Activated B cell treated with CpG ODN at 0.5 μM for 24 hours (primary cell): Measurements from ENCODE around the gene EIF4A3. TPM values are rescaled to one million over a fixed set of nuclear protein-coding genes. Genes with fewer than 3 reads are reported as not detected.
"Not testable (repeated sequence)": the region's sequence is repeated elsewhere in the genome, so short reads cannot be mapped to it uniquely, and the experiment has no call there.

ENCODE experiments used
- ATAC-seq: fragments of 200-7000 bp; cut with Tn5 transposase; one replicate; pipeline ENCODE4 v1.10.0; 2021; ENCODE audit warnings: low read depth, mild to moderate bottlenecking, moderate library complexity
- CTCF ChIA-PET: fragments of 350-600 bp; sonication (Branson Sonifier 250); formaldehyde crosslinking; loops from one replicate; lab custom pipeline; 2021; ENCODE audit warnings: antibody characterized with exemption; lab: Charles Lee
- POLR2A ChIA-PET: fragments of 350-600 bp; sonication (Branson Sonifier 250); formaldehyde crosslinking; loops from one replicate; lab custom pipeline; 2021; ENCODE audit warnings: antibody characterized with exemption; lab: Charles Lee
- DNase-seq: peaks from one replicate; pipeline ENCODE4 v3.0.0; 2022
- H3K27ac Mint-ChIP-seq: one replicate; pipeline ENCODE4 v1.8.0; 2020; ENCODE audit warnings: mixed read lengths
- H3K27me3 Mint-ChIP-seq: one replicate; pipeline ENCODE4 v1.8.0; 2021; ENCODE audit warnings: mixed read lengths
- H3K36me3 Mint-ChIP-seq: one replicate; pipeline ENCODE4 v1.8.0; 2021; ENCODE audit warnings: low read depth, mixed read lengths
- H3K4me1 Mint-ChIP-seq: one replicate; pipeline ENCODE4 v1.8.0; 2021; ENCODE audit warnings: mixed read lengths
- H3K4me3 Mint-ChIP-seq: one replicate; pipeline ENCODE4 v1.8.0; 2020; ENCODE audit warnings: mild to moderate bottlenecking, mixed read lengths
- H3K9me3 Mint-ChIP-seq: one replicate; pipeline ENCODE4 v1.8.0; 2020; ENCODE audit warnings: mixed read lengths
- CTCF ChIP-seq: fragments of 200-600 bp; IDR thresholded peaks from one replicate; pipeline ENCODE4 v1.8.0; 2022; ENCODE audit warnings: antibody characterized with exemption, mild to moderate bottlenecking
- intact Hi-C: fragments of 100-400 bp; cut with micrococcal nuclease; formaldehyde crosslinking; loops from one replicate; pipeline ENCODE4 v1.15.1; 2024
- total RNA-seq: library from RNA; stranded (reverse); gene quantifications from 2 replicates; pipeline ENCODE4 v1.2.3, GENCODE V29; 2022

EIF4A3 gene
- total RNA-seq, 1 donor from 2014 or later, result 88.1 TPM

DNA sequence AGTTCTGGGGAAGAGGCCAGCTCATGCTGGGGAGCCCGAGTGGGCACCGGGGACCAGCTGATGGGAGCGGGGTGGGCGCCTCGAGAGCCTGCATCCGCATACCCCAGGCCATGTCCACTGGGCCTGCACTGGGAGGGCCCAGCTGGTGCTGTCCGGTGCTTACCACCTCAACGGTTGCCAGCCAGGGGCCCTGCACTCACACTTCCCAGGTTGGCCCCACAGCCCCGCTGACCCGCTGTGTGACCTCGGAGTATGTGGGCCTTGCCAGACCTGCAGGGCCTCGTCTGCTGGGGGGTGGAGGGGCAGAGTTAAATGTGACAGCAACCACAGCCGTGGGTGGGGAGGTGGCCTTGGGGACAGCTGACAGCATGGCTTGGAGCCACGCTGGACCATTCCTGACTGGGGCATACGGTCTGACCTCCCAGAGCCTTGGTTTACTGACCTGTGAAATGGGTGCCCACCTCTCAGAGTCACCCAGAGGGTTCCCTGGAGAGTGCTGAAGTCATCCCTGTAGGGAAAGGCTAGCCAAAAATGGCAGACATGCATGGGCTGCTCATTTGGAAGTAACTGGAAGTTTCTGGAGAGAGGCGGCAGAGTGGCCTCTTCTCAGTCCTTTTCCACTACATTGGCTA is 51.0 kb downstream of the EIF4A3 start:
- ChIA-PET POLR2A (no interaction called here), CTCF (no interaction called here)
- ATAC-seq (no peak), DNase-seq (no peak)
- Mint-ChIP-seq H3K4me1 (peaks cover 12% of the 10 kb centered on the region), H3K36me3 (no peaks in the 10 kb centered on the region), H3K4me3 (no peak overlapping the region), H3K27ac (no peak overlapping the region), H3K27me3 (peaks cover 5% of the 10 kb centered on the region), H3K9me3 (no peaks in the 10 kb centered on the region)
- intact Hi-C loops, result no loop called here
- TF ChIP-seq CTCF, result no peak

DNA sequence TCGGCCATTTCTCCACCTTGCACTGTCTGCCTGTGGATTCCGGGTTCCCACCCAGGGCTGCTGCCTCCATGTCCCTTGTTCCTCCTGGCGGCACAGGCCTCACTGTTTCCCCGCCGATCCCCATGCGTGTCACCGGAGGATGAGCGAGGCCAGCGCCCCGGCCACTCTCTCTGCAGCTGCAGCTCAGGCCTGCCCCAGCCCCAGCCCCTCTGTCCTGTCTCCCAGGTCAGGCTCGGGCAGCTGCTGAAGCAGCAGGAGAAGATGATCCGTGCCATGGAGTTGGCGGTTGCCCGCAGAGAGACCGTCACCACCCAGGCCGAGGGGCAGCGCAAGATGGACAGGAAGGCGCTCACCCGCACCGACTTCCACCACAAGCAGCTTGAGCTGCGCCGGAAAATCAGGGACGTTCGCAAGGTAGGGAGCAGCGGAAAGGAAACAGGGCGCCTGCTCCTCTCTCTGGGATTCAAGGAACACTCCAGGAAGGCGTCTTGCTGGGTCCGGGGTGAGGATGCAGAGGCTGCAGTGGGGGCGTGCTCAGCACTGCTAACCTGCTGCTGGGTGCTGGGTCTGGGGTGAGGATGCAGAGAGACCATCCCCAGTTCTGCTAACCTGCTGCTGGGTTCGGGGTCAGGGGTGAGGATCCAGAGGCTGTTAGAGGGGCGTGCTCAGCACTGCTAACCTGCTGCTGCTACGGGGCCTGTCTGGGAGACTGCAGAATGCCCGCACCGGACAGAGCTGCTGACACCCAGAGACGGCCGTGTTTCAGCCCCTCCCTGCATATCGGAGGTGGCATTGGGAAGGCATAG is 51.7 kb downstream of the EIF4A3 start:
- intact Hi-C loops, result no loop called here
- DNase-seq, result no peak
- ATAC-seq, result no peak
- H3K27ac Mint-ChIP-seq, result no peak overlapping the region
- no peaks in the 10 kb centered on the region for H3K9me3 Mint-ChIP-seq
- peaks cover 5% of the 10 kb centered on the region for H3K4me1 Mint-ChIP-seq
- ChIA-PET CTCF (no interaction called here), POLR2A (no interaction called here)
- no peak overlapping the region for H3K4me3 Mint-ChIP-seq
- no peak for TF ChIP-seq CTCF
- peaks cover 5% of the 10 kb centered on the region for H3K27me3 Mint-ChIP-seq
- no peaks in the 10 kb centered on the region for H3K36me3 Mint-ChIP-seq

- CTCF ChIA-PET, result interaction anchor here (3.1 kb wide), 1 partner anchor 9 kb away, joined by 9 read pairs; the partner anchor contains the start of gene GAA
- ATAC-seq, result no peak
- Mint-ChIP-seq H3K36me3 (no peaks in the 10 kb centered on the region), H3K4me3 (no peak overlapping the region), H3K4me1 (no peaks in the 10 kb centered on the region), H3K27me3 (peaks cover 5% of the 10 kb centered on the region), H3K9me3 (no peaks in the 10 kb centered on the region), H3K27ac (no peak overlapping the region)
- DNase-seq, result no peak
- intact Hi-C loops, result no loop called here
- POLR2A ChIA-PET, result no interaction called here
- no peak for TF ChIP-seq CTCF
Observed at GRCh38 chr17:80092959-80093358, 54.0 kb downstream of the EIF4A3 start.

DNA sequence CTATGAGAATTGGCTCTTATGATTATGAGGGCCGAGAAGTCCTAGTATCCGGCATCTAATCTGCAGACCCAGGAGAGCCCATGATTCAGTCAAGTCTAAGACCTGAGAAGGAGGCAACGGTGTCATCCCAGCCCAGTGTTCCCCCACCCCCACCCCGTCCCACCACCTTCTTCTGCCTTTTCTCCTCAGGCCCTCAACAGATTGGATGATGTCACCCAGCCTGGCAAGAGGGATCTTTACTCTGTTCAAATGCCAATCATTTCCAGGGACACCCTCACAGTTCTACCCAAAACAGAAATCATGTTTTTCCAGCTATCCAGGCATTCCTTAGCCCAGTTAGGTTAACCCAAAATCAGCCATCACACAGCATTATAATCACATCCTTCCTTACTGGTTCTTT is 55.6 kb downstream of the EIF4A3 start:
- ChIA-PET CTCF (interaction anchor here (3.1 kb wide), 1 partner anchor 10 kb away, joined by 9 read pairs; the partner anchor contains the start of gene GAA), POLR2A (no interaction called here)
- ATAC-seq (no peak), DNase-seq (no peak)
- no peaks in the 10 kb centered on the region for H3K9me3 Mint-ChIP-seq
- no peak overlapping the region for H3K27ac Mint-ChIP-seq
- peaks cover 2% of the 10 kb centered on the region for H3K27me3 Mint-ChIP-seq
- no peak for TF ChIP-seq CTCF
- intact Hi-C loops, result no loop called here
- H3K4me3 Mint-ChIP-seq, result no peak overlapping the region
- H3K4me1 Mint-ChIP-seq, result no peaks in the 10 kb centered on the region
- H3K36me3 Mint-ChIP-seq, result no peaks in the 10 kb centered on the region

DNA sequence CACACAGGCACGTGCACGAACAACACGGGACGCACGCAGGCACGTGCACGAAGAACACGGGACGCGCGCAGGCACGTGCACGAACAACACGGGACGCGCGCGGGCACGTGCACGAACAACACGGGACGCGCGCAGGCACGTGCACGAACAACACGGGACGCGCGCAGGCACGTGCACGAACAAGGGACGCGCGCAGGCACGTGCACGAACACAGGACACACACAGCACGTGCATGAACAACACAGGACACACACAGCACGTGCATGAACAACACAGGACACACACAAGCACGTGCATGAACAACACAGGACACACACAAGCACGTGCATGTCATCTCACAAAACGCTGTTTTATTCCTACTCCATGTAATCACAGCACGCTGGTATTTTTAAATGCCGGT is 56.8 kb downstream of the EIF4A3 start:
- H3K27me3 Mint-ChIP-seq, ATAC-seq, H3K4me3 Mint-ChIP-seq, H3K4me1 Mint-ChIP-seq, H3K27ac Mint-ChIP-seq, H3K36me3 Mint-ChIP-seq, POLR2A ChIA-PET, intact Hi-C loops, H3K9me3 Mint-ChIP-seq, DNase-seq: not testable (repeated sequence)
- CTCF ChIA-PET, result interaction anchor here (3.1 kb wide), 1 partner anchor 11 kb away, joined by 9 read pairs; the partner anchor contains the start of gene GAA
